GOT3 (cell line): ENCODE data around the gene ABCA3.
"Not testable (repeated sequence)": the region's sequence is repeated elsewhere in the genome, so short reads cannot be mapped to it uniquely, and the experiment has no call there.

ENCODE experiments used
- DNase-seq: peaks from one replicate; lab custom pipeline; 2025; ENCODE audit warnings: mixed read lengths; lab: John Stamatoyannopoulos, UW

Gene ABCA3

GRCh38 chr16:2278956-2279800, 61.4 kb downstream of the ABCA3 start:
- DNase-seq, result no peak

GRCh38 chr16:2278272-2278608, 62.3 kb downstream of the ABCA3 start:
- no peak for DNase-seq

- no peak for DNase-seq
These were observed 62.9 kb downstream of the ABCA3 start for GRCh38 chr16:2277466-2278271.

- no peak for DNase-seq
These were observed 63.9 kb downstream of the ABCA3 start for GRCh38 chr16:2276368-2277195.

- DNase-seq, result no peak
These were observed 64.8 kb downstream of the ABCA3 start for GRCh38 chr16:2275476-2276367.

GRCh38 chr16:2273931-2274330, 66.6 kb downstream of the ABCA3 start:
- DNase-seq, result no peak

GRCh38 chr16:2273484-2273883, 67.0 kb downstream of the ABCA3 start:
- DNase-seq, result no peak

GRCh38 chr16:2271848-2272461, 68.6 kb downstream of the ABCA3 start:
- no peak for DNase-seq

- no peak for DNase-seq
These were observed 69.7 kb downstream of the ABCA3 start for GRCh38 chr16:2270588-2271470.

- DNase-seq, result no peak
These were observed 70.5 kb downstream of the ABCA3 start for GRCh38 chr16:2270070-2270462.

- DNase-seq, result peak; percentile 91
These were observed 72.4 kb downstream of the ABCA3 start, which contains the start of gene RNPS1 for GRCh38 chr16:2267913-2268666. TSS of gene RNPS1 (minus strand) at chr16:2268126. CDS start at chr16:2264643, 3,483 bp downstream.

GRCh38 chr16:2267505-2267912, 73.0 kb downstream of the ABCA3 start:
- DNase-seq, result peak; percentile 70

GRCh38 chr16:2266887-2267286, 73.6 kb downstream of the ABCA3 start:
- DNase-seq, result not testable (repeated sequence)

- not testable (repeated sequence) for DNase-seq
These were observed 77.5 kb downstream of the ABCA3 start for GRCh38 chr16:2263026-2263425.

GRCh38 chr16:2260250-2260649, 80.3 kb downstream of the ABCA3 start:
- no peak for DNase-seq

- DNase-seq, result not testable (repeated sequence)
These were observed 82.0 kb downstream of the ABCA3 start for GRCh38 chr16:2258530-2258929.

GRCh38 chr16:2257726-2258125, 82.8 kb downstream of the ABCA3 start:
- no peak for DNase-seq

GRCh38 chr16:2256531-2257140, 83.9 kb downstream of the ABCA3 start:
- no peak for DNase-seq
